Embryonic facial prominence (tissue), 1 donor: ENCODE results near the gene MLXIP.

Experiments
- DNase-seq: peaks from one replicate; pipeline ENCODE4 v3.0.0-alpha.2; 2016; ENCODE audit errors: extremely low spot score

The MLXIP gene

GRCh38 chr12:122079532-122080081, 1.1 kb downstream of the MLXIP start:
- no peak for DNase-seq

DNA sequence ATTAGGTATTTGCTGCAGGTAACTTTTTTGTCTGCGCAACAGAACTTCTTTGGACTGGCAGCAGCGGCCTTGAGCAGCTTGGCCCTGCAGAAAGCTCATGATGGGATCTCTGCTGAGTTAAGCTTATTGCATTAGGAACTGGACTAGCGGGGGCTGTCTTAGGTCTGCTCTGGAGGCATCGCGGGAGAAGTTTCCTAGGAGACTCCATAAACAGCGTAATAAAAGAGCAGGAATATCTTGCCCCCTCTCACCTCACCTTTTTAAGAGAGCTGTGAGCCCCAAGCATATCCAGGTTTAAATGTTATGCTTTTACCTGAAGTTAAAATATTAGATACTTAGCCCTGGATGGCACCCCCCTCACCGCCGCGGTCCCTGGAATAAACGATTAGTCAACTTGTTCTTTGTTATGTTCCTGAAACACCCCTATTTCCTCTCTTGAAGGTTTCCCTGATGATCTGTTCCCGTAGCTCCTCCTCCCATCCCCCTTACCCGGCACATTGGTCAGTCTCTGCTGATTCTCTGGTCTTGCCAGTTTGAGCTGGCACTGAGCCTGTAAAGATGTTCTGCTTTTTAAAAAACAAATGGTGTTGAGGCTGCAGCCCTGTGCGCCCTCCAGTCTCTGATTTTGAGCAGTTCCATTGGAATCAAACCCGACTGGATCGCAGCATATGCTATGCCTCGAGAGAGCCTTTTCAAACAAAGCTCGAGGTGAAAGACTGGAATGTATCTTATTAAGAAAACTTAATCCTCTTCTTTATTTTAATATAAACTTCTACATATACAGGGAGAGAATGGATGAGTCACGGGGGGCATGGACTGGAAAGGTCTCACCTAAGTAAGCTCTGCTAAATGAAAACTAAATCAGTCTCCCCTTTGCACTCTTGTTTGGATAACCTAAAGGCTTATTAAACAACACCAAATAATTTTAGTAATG, 1.9 kb downstream of the MLXIP start:
- DNase-seq, result no peak

DNA sequence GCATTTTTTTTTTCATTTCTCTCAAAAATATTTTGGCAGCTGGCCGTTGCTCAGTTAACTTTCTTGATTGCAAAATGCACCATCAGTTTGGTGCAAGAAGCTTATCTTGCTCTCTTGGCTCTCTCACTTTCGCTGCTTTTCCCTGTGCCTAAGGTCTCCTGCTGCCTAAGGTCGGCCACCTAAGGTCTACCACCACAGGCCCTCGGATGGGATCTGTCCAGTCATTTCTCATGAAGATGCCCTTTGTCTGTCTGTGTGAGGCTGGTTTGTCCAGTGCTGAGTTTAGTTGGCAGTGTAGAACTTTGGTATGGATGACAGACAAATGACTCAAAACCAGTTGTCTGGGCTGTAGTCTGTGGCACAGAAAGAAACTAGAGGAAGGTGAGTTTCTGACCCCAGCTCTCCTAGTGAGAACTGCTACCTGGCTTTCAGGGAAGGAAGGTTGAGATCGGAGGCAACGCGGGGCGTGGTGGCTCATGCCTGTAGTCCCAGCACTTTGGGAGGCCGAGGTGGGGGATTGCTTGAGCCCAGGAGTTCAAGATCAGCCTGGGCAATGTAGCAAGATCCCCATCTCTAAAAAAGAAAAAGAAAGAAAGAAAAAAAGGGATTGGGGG, 2.6 kb downstream of the MLXIP start:
- DNase-seq, result no peak

GRCh38 chr12:122081697-122082221, 3.2 kb downstream of the MLXIP start:
- DNase-seq, result no peak

DNA sequence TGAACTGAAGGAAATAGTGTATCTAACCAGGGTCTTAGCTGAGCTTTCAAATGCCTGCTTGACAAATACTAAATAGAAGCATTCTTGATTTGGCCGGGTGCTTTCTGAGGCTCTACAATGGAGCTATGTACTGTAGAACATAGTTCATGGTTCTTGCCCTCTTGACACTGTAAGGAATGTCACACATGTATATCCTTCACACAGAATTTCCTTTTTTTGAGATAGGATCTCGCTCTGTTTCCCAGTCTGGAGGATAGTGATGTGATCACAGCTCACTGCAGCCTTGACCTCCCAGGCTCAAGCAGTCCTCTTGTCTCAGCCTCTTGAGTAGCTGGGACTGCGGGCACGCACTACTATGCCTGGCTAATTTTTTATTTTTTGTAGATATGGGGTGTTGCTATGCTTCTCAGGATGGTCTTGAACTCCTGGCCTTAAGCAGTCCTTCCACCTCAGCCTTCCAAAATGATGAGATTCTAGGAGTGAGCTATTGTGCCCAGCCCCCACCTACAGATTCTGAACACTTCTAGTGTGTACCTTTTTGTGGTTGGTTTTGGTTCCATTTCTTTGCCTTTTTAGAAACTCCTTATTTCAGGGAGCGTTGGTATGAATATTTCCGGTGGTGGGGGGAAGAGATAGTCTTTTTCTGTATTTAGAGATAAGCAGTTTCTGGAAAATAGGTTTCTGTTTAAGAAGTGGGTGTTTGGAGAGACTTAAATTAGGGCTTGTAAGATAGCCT, 4.2 kb downstream of the MLXIP start:
- no peak for DNase-seq

DNA sequence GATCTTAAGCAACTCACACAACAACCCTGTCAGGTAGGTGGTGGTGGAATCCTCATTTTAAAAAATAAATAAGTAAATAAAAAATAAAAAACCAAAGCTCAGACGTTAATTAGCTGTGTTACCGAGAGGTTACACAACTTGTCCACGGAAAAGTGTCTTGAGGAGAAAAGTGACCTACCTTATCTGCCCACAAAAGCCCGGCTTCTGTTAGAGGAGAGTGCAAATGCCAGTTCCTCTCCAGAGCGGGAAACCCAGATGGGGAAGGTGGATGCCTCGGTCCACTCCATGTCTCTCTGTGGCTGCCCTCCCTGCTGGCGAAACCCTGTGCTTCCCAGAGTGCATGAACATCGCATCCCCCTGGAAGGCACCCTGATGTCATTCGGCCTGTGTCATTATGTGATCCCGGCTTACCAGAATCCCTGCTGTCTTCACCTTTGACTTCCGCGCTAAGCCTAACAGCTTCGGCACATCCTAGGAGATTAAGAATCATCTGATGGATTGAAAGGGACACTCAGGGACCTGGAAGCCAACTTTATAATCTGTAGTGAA, 6.4 kb downstream of the MLXIP start:
- no peak for DNase-seq

DNA sequence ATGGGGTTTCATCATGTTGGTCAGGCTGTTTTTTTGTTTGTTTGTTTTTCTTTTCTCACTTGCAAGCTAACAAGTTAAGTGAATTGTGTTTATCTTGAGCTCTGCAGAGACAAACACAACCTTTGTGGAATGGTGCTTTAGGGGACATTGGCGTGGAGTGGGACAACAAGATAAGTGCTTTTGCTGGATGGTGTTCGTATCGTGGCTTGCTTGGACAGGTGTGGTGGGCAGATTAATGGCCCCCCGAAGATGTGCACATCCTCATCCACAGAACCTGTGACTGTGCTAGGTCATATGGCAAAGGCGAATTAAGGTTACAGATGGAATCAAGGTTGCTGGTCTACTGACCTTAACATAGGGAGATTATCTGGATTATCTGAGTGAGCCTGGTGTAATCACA, 7.0 kb downstream of the MLXIP start:
- no peak for DNase-seq

- no peak for DNase-seq
These were observed 7.6 kb downstream of the MLXIP start for GRCh38 chr12:122086116-122086515.

GRCh38 chr12:122086641-122087285, 8.2 kb downstream of the MLXIP start:
- DNase-seq, result no peak

DNA sequence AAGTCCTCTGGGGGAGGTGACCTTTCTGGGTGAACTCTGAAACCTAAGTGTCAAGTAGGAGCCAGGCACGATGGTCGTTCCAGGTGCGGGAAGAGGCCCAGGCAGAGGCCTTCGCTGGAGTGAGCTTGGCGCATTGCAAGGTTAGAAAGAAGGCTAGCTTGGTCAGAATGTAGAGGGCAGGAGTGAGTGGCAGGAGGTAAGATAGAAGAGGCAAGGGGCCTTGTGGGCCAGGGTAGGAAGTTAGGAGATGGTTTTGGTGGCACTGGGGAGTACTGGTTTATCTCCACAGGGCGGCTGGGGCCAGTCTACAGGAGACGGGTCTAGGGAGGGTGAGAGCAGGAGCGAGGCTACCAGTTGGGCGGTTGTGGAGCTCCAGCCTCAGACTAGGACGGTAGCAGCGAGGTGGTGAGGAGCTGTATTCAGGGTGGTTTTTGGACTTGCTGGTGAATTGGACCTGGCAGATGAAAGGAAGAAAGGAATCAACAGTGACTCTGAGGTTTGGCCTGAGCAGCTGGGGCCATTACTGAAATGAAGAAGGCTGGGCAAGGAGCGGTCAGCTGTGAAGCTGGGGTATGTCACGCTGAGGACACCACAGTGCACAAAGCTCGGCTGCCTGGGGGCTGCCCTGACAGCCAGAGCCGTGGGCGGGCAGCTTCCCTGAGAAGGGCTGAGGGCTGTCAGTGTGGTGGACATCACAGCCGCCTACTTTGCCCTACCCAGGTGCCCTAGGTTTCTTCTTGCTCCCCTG, 9.0 kb downstream of the MLXIP start:
- no peak for DNase-seq

DNA sequence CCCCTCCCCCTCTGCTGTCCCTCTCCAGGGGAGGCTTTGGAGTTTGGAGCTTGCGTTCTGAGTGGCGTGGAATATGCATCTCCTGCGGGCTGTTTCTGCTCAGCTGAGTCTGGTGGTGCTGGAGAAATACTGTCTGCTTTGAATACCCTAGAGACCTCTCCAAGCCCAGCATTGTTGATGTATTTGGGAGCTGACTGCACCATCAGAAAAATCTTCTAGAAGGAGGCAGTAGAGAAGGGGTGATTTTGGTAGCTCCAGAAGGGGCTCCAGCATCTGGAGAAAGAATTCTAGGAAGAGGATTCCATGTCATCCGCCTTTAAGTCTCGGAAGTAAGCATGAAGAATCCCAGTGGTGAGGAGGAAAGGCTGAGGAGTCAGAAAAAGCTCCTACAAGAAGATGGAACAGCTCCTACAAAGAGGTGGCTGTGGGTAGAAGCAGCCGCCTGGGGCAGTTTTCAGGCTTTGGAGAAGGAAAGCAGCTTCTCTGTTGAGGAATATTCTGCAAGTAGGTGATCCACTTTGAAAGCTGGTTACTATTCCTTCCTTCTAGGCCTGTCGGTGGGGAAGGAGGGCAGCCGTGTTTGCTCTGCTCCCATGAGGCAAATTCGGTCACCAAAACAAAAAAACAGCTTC, 9.7 kb downstream of the MLXIP start:
- DNase-seq, result no peak

DNA sequence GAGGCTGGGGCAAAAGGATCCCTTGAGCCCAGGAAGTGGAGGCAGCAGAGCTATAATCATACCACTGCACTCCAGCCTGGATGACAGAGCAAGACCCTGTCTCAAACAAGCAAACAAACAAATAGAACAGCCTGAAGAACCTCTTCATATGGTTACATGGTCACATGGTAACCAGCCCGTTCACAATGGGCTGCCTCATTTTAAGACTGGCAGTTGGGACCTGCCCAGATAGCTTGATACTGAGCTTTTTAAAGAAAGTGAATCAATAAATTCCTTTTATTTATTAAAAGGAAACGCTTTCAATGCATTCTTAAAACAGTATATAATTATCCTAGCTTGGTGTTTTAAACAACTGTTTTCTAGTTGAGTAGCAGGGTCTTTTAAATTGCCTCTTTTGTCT, 10.5 kb downstream of the MLXIP start:
- DNase-seq, result no peak

- no peak for DNase-seq
These were observed 12.4 kb downstream of the MLXIP start for GRCh38 chr12:122090759-122091515.

DNA sequence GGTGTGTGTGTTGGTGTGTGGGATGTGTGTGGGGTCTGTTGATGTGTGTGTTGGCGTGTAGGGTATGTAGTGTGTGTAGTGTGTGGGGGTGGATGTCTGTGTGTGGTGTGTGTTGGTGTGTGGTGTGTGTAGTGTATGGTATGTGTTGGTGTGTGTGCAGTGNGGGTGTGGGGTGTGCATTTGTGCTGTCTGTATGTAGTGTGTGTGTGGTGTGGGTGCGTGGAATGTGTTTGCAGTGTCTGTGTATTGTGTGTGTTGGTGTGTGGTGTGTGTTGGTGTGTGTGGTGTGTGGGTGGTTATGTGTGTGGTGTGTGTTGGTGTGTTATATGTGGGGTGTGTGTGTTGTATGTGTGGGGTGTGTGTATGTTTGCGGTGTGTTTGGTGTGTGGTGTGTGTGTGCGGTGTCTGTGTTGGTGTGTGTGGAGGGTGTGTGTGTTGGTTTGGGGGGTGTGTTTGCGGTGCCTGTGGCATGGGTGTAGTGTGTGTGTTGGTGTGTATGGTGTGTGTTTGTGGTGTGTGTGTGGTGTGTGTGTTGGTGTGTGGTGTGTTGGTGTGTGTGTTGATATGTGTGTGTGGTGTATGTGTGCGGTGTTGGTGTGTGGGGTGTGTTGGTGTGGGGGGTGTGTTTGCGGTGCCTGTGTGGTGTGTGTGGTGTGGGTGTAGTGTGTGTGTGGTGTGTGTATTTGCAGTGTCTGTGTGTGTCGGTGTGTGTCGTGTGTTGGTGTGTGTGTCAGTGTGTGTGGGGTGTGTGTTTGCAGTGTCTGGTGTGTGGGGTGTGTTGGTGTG, 14.7 kb downstream of the MLXIP start:
- DNase-seq, result no peak

- no peak for DNase-seq
These were observed 15.7 kb downstream of the MLXIP start for GRCh38 chr12:122094137-122094734.

DNA sequence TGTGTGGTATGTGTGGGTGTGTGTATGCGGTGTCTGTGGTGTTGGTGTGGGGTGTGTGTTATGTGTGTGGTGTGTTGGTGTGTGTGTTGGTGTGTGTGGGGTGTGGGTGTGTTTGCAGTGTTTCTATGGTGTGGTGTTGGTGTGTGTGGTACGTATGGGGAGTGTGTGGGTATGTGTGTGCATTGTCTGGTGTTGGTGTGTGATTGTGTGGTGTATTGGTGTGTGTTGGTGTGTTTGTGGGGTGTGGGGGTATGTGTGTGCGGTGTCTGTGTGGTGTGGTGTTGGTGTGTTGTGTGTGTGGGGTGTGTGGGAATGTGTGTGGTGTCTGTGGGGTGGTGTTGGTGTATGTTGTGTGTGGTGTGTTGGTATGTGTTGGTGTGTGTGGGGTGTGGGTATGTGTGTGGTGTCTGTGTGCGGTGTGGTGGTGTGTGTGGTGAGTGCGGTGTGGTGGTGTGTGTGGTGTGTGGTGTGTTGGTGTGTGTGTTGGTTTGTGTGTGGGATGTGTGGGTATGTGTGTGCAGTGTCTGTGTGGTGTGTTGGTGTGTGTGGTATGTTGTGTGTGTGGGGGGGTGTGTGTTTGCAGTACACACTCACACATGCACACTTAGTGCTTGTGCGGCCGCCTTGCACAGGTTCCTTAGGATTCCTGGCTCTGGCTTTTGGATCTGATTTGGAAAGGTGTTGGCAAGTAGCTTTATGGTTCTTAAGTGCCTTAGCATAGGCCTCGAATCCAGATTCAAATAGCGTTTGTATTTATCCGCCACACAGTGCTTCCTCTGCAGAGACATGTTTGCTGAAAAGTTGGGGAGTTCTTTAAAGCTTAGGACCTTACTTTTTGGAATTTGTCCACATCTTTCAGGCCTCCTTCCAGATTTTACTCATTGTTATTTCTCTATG, 16.4 kb downstream of the MLXIP start:
- no peak for DNase-seq

DNA sequence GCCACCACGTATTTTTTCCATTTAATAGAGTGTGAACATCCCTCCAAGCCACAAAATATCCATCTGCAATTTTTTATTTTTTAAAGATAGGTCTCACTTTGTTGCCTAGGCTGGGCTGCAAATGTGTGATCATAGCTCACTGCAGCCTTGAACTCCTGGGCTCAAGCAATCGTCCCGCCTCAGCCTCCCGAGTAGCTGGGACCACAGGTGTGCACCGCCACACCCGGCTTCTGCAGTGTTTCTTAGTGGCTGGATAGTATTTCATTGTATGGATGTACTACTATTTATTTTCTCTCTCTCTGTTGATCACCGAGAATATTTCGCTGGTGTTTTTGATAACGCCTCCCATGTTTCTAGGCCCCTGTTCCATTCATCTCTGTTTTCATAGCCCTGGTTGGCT, 17.5 kb downstream of the MLXIP start:
- no peak for DNase-seq
